ENCODE data around the gene NOL8. TPM values are rescaled to one million over a fixed set of nuclear protein-coding genes. Genes with fewer than 3 reads are reported as not detected.

Gene NOL8
- total RNA-seq, 1 donor: 28.2 TPM

DNA sequence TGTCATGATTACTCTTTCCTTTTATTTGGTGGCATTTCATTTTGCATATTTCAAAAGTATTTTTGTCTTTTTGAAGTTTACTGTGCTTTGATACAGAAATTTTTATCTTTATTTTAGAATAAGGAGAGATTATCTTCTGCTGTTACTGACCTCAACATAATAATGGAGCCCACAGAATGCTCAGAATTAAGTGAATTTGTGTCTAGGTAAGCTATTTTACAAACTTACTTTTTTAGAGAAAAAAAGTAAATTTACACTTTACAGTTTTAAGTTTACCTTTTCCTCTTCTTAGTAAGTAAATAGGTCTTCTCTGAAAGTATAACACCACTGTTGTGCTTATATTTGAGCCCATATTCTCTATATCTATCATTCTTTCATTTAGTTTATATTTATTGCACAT lies 20.4 kb upstream of the NOL8 start:
- Histone ChIP-seq H3K4me1 (ENCODE audit: insufficient read depth, low read length) (peaks cover 10% of the 10 kb centered on the region), H3K36me3 (ENCODE audit: insufficient read depth, low read length) (no peaks in the 10 kb centered on the region), H3K27me3 (ENCODE audit: insufficient read depth, low read length) (no peaks in the 10 kb centered on the region), H3K79me2 (ENCODE audit: insufficient read depth, low read length) (no peaks in the 10 kb centered on the region), H2AFZ (ENCODE audit: low read length) (no peak overlapping the region), H3K9me3 (ENCODE audit: low read depth, low read length) (no peaks in the 10 kb centered on the region), H3K4me3 (ENCODE audit: insufficient read depth, low read length) (no peak overlapping the region), H3K4me2 (ENCODE audit: insufficient read depth, low read length) (no peak overlapping the region), H3K27ac (ENCODE audit: low read depth, low read length) (no peak overlapping the region), H4K20me1 (ENCODE audit: insufficient read depth, low read length) (no peaks in the 10 kb centered on the region)
- TF ChIP-seq, protein P1, sequence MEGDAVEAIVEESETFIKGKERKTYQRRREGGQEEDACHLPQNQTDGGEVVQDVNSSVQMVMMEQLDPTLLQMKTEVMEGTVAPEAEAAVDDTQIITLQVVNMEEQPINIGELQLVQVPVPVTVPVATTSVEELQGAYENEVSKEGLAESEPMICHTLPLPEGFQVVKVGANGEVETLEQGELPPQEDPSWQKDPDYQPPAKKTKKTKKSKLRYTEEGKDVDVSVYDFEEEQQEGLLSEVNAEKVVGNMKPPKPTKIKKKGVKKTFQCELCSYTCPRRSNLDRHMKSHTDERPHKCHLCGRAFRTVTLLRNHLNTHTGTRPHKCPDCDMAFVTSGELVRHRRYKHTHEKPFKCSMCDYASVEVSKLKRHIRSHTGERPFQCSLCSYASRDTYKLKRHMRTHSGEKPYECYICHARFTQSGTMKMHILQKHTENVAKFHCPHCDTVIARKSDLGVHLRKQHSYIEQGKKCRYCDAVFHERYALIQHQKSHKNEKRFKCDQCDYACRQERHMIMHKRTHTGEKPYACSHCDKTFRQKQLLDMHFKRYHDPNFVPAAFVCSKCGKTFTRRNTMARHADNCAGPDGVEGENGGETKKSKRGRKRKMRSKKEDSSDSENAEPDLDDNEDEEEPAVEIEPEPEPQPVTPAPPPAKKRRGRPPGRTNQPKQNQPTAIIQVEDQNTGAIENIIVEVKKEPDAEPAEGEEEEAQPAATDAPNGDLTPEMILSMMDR (IDR thresholded peaks at IDR 0.05; ENCODE audit: extremely low read depth, low read depth, low read length): no peak
- DNase-seq (ENCODE audit: insufficient read length, low spot score, missing footprints): no peak

DNA sequence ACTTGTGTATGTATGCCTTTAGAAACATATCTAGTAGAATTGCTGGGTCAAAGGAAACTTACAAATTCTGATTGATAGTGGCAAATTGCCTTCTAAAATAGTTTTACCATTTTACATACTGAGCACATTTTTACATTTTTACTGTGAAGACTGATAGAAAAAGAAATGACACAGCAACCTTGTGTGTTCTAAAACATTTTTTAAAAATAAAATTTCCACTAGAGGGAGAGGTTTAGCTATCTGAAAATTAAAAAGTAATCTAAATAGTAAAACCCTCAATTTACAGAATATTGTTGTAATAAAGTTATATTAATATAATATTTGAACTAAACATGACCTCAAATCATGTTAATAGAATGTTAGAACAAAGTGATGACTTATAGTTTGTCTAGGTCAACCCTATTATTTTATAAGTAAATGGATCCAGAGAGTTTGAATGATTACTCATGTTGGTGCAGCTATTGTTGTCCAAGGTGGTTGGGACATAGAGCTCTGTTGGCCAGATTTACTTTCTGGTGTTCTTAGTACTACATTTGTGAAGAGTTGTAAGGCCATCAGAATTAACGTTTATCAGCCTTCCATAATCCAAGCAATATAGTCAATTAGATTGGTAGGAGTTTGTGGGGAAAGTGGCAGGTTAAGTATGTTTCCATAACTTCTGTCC lies 17.8 kb upstream of the NOL8 start:
- H3K9me3 ChIP-seq (ENCODE audit: low read depth, low read length): no peaks in the 10 kb centered on the region
- no peaks in the 10 kb centered on the region for H4K20me1 ChIP-seq (ENCODE audit: insufficient read depth, low read length)
- no peak overlapping the region for H2AFZ ChIP-seq (ENCODE audit: low read length)
- no peaks in the 10 kb centered on the region for H3K4me1 ChIP-seq (ENCODE audit: insufficient read depth, low read length)
- H3K27me3 ChIP-seq (ENCODE audit: insufficient read depth, low read length): no peaks in the 10 kb centered on the region
- H3K79me2 ChIP-seq (ENCODE audit: insufficient read depth, low read length): no peaks in the 10 kb centered on the region
- no peak for DNase-seq (ENCODE audit: insufficient read length, low spot score, missing footprints)
- TF ChIP-seq, protein P1 (IDR thresholded peaks at IDR 0.05; ENCODE audit: extremely low read depth, low read depth, low read length): peak; percentile 36
- no peak overlapping the region for H3K27ac ChIP-seq (ENCODE audit: low read depth, low read length)
- H3K4me2 ChIP-seq (ENCODE audit: insufficient read depth, low read length): no peak overlapping the region
- H3K36me3 ChIP-seq (ENCODE audit: insufficient read depth, low read length): no peaks in the 10 kb centered on the region
- H3K4me3 ChIP-seq (ENCODE audit: insufficient read depth, low read length): no peak overlapping the region

DNA sequence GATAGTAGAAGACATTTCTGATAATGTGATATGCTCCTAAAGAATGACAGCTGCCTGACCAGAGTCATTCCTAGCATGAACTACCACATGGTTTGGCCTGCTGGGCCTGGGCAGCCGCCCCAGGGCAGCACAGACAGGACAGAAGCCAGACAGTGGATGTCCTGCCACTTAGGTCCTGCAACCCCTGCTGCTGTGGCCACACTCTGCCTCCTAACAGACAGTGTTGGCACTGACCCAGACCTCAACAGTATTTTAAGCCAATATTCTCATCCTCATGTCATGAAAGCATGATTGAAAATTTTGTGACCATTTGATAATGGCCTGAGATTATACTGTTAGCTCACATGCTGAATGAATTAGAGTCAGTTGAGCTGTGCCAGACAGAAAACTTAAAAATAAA lies 16.4 kb upstream of the NOL8 start:
- TF ChIP-seq, protein P1 (IDR thresholded peaks at IDR 0.05; ENCODE audit: extremely low read depth, low read depth, low read length): no peak
- no peaks in the 10 kb centered on the region for H3K9me3 ChIP-seq (ENCODE audit: low read depth, low read length)
- no peaks in the 10 kb centered on the region for H3K36me3 ChIP-seq (ENCODE audit: insufficient read depth, low read length)
- no peak overlapping the region for H3K4me3 ChIP-seq (ENCODE audit: insufficient read depth, low read length)
- H3K79me2 ChIP-seq (ENCODE audit: insufficient read depth, low read length): no peaks in the 10 kb centered on the region
- no peak overlapping the region for H3K27ac ChIP-seq (ENCODE audit: low read depth, low read length)
- H3K27me3 ChIP-seq (ENCODE audit: insufficient read depth, low read length): no peaks in the 10 kb centered on the region
- H3K4me1 ChIP-seq (ENCODE audit: insufficient read depth, low read length): no peaks in the 10 kb centered on the region
- H2AFZ ChIP-seq (ENCODE audit: low read length): peak overlapping the region; percentile 54
- no peaks in the 10 kb centered on the region for H4K20me1 ChIP-seq (ENCODE audit: insufficient read depth, low read length)
- no peak for DNase-seq (ENCODE audit: insufficient read length, low spot score, missing footprints)
- no peak overlapping the region for H3K4me2 ChIP-seq (ENCODE audit: insufficient read depth, low read length)

DNA sequence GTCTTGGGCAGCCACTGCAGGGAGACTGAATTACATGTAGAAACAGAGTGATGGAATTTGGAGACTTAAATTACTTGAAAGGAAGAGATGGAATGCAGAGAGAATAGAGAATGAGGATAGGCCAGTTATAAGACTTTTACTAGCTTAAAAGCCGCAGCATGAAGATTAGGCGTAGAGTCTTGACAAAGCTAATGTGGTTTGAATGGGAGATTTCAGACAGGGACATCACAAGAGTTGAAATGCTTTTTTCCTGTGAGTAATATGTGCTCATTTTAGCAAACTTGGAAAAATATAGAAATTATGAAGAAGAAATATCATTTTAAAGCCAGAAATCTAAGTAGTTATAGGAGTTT lies 8.1 kb upstream of the NOL8 start:
- no peak for DNase-seq (ENCODE audit: insufficient read length, low spot score, missing footprints)
- Histone ChIP-seq H3K4me1 (ENCODE audit: insufficient read depth, low read length) (peaks cover 7% of the 10 kb centered on the region), H3K79me2 (ENCODE audit: insufficient read depth, low read length) (no peaks in the 10 kb centered on the region), H3K9me3 (ENCODE audit: low read depth, low read length) (no peaks in the 10 kb centered on the region), H3K4me2 (ENCODE audit: insufficient read depth, low read length) (no peak overlapping the region), H4K20me1 (ENCODE audit: insufficient read depth, low read length) (no peaks in the 10 kb centered on the region), H3K4me3 (ENCODE audit: insufficient read depth, low read length) (no peak overlapping the region), H2AFZ (ENCODE audit: low read length) (no peak overlapping the region), H3K27me3 (ENCODE audit: insufficient read depth, low read length) (no peaks in the 10 kb centered on the region), H3K27ac (ENCODE audit: low read depth, low read length) (no peak overlapping the region), H3K36me3 (ENCODE audit: insufficient read depth, low read length) (no peaks in the 10 kb centered on the region)
- TF ChIP-seq, protein P1 (IDR thresholded peaks at IDR 0.05; ENCODE audit: extremely low read depth, low read depth, low read length): no peak
